ENCODE results near the gene MBD3L2B.

MBD3L2B gene

GRCh38 chr19:7010722-7011593, 10.3 kb downstream of the MBD3L2B start:
- DNase-seq (ENCODE audit: low spot score): no peak

- no peak for DNase-seq (ENCODE audit: low spot score)
Observed at GRCh38 chr19:7007859-7008258, 13.4 kb downstream of the MBD3L2B start.

- no peak for DNase-seq (ENCODE audit: low spot score)
Observed at GRCh38 chr19:7006135-7006704, 15.0 kb downstream of the MBD3L2B start.

GRCh38 chr19:7004313-7004931, 16.8 kb downstream of the MBD3L2B start:
- no peak for DNase-seq (ENCODE audit: low spot score)

GRCh38 chr19:7000816-7001215, 20.4 kb downstream of the MBD3L2B start:
- DNase-seq (ENCODE audit: low spot score): no peak

- DNase-seq (ENCODE audit: low spot score): no peak
Observed at GRCh38 chr19:7000333-7000732, 20.9 kb downstream of the MBD3L2B start.

- DNase-seq (ENCODE audit: low spot score): no peak
Observed at GRCh38 chr19:6999933-7000332, 21.3 kb downstream of the MBD3L2B start.

- DNase-seq (ENCODE audit: low spot score): no peak
Observed at GRCh38 chr19:6997679-6998445, 23.4 kb downstream of the MBD3L2B start.

GRCh38 chr19:6996810-6997209, 24.4 kb downstream of the MBD3L2B start:
- DNase-seq (ENCODE audit: low spot score): no peak

GRCh38 chr19:6995054-6995453, 26.2 kb downstream of the MBD3L2B start:
- no peak for DNase-seq (ENCODE audit: low spot score)

GRCh38 chr19:6988257-6988656, 33.0 kb downstream of the MBD3L2B start:
- DNase-seq (ENCODE audit: low spot score): no peak

- no peak for DNase-seq (ENCODE audit: low spot score)
Observed at GRCh38 chr19:6987850-6988249, 33.4 kb downstream of the MBD3L2B start.

- DNase-seq (ENCODE audit: low spot score): no peak
Observed at GRCh38 chr19:6983448-6983847, 37.8 kb downstream of the MBD3L2B start.

- no peak for DNase-seq (ENCODE audit: low spot score)
Observed at GRCh38 chr19:6979399-6979798, 41.8 kb downstream of the MBD3L2B start.

- no peak for DNase-seq (ENCODE audit: low spot score)
Observed at GRCh38 chr19:6976197-6976596, 45.0 kb downstream of the MBD3L2B start.

- no peak for DNase-seq (ENCODE audit: low spot score)
Observed at GRCh38 chr19:6971366-6971765, 49.9 kb downstream of the MBD3L2B start.

- no peak for DNase-seq (ENCODE audit: low spot score)
Observed at GRCh38 chr19:6970443-6970842, 50.8 kb downstream of the MBD3L2B start.

- DNase-seq (ENCODE audit: low spot score): no peak
Observed at GRCh38 chr19:6970021-6970420, 51.2 kb downstream of the MBD3L2B start.

- DNase-seq (ENCODE audit: low spot score): no peak
Observed at GRCh38 chr19:6969490-6969889, 51.7 kb downstream of the MBD3L2B start.

All from hematopoietic multipotent progenitor cell treated with erythropoietin and hydrocortisone succinate and interleukin-3 and kit ligand, for 17 days (in vitro differentiated cells).